Keratinocyte (primary cell): ENCODE data around the gene KCNJ12. TPM values are rescaled to one million over a fixed set of nuclear protein-coding genes. Genes with fewer than 3 reads are reported as not detected.

Source experiments
- DNase-seq: peaks from one replicate; pipeline ENCODE4 v3.0.0-alpha.2; 2011; ENCODE audit warnings: low read depth, missing footprints, low spot score
- FAIRE-seq: peaks from 2 replicates; lab custom pipeline; 2011; peaks lifted over from hg19 to GRCh38; lab: Jason Lieb, UNC
- H2AFZ ChIP-seq: 2 replicates; pipeline ENCODE4 v1.6.0; 2012; ENCODE audit warnings: low read length, control low read depth, inconsistent platforms; ENCODE audit not compliant: control insufficient read depth
- H3K27ac ChIP-seq: 2 replicates; pipeline ENCODE4 v1.5.1; 2011; ENCODE audit warnings: low read length; ENCODE audit not compliant: control insufficient read depth, insufficient read depth
- H3K27me3 ChIP-seq: 3 replicates; pipeline ENCODE4 v1.6.0; 2011; ENCODE audit warnings: low read length; ENCODE audit not compliant: control insufficient read depth, insufficient read depth; ENCODE audit errors: extremely low read depth
- H3K36me3 ChIP-seq, 2 experiments: 2 replicates in 1 of 2; 3 replicates in 1 of 2; pipeline ENCODE4 v1.5.1; 2011; ENCODE audit warnings: low read length in 2 of 2, mild to moderate bottlenecking in 1 of 2; ENCODE audit not compliant: control insufficient read depth in 2 of 2, insufficient read depth in 2 of 2; ENCODE audit errors: extremely low read depth in 1 of 2
- H3K4me1 ChIP-seq: 3 replicates; pipeline ENCODE4 v1.5.1; 2011; ENCODE audit warnings: low read length; ENCODE audit not compliant: control insufficient read depth, insufficient read depth; ENCODE audit errors: extremely low read depth
- H3K4me2 ChIP-seq: 3 replicates; pipeline ENCODE4 v1.6.0; 2011; ENCODE audit warnings: low read depth, low read length; ENCODE audit not compliant: control insufficient read depth, insufficient read depth; ENCODE audit errors: extremely low read depth
- H3K4me3 ChIP-seq, 3 experiments: fragments of 200-600 bp in 1 of 3; sonication (generic) in 1 of 3; 2 replicates in 2 of 3; 3 replicates in 1 of 3; pipeline ENCODE4 v1.5.1; 2011 to 2016; ENCODE audit warnings: low read length in 3 of 3, mild to moderate bottlenecking in 3 of 3, control low read depth in 2 of 3, inconsistent platforms in 1 of 3, low read depth in 1 of 3, mixed read lengths in 1 of 3, mixed run types in 1 of 3, moderate library complexity in 1 of 3; ENCODE audit not compliant: control insufficient read depth in 2 of 3, insufficient read depth in 2 of 3; ENCODE audit errors: extremely low read depth in 1 of 3
- H3K79me2 ChIP-seq: 2 replicates; pipeline ENCODE4 v1.6.0; 2012; ENCODE audit warnings: low read length; ENCODE audit not compliant: control insufficient read depth, insufficient read depth
- H3K9ac ChIP-seq: 3 replicates; pipeline ENCODE4 v1.6.0; 2011; ENCODE audit warnings: low read length; ENCODE audit not compliant: control insufficient read depth, insufficient read depth; ENCODE audit errors: extremely low read depth
- H3K9me1 ChIP-seq: 3 replicates; pipeline ENCODE4 v1.6.0; 2011; ENCODE audit warnings: low read length; ENCODE audit not compliant: control insufficient read depth, insufficient read depth; ENCODE audit errors: extremely low read depth
- H3K9me3 ChIP-seq: 2 replicates; pipeline ENCODE4 v1.5.1; 2012; ENCODE audit warnings: low read depth, low read length; ENCODE audit not compliant: control insufficient read depth
- H4K20me1 ChIP-seq: 3 replicates; pipeline ENCODE4 v1.6.0; 2011; ENCODE audit warnings: low read length; ENCODE audit not compliant: control insufficient read depth, insufficient read depth; ENCODE audit errors: extremely low read depth
- EZH2 ChIP-seq: IDR thresholded peaks from one replicate; pipeline ENCODE4 v1.6.1; 2012; ENCODE audit warnings: inconsistent platforms, mild to moderate bottlenecking, low read length, moderate library complexity
- dilution Hi-C: fragments of 300-500 bp; cut with MboI; formaldehyde crosslinking; loops from one replicate; pipeline ENCODE4 v1.7.0; 2020; ENCODE audit warnings: low sequenced_read_pairs; ENCODE audit not compliant: extremely low pct_ligation_motif_present
- polyA plus RNA-seq, 5 experiments: library from polyadenylated mRNA; depleted of rRNA in 3 of 5; stranded (reverse) in 3 of 5; stranded (forward) in 1 of 5; unstranded in 1 of 5; fragments of >200 nt; gene quantifications; 1 replicate in 1 of 5; 2 replicates in 3 of 5; 3 replicates in 1 of 5; pipeline versions ENCODE4 v1.2.1 to v1.2.3, GENCODE V29; 2011 to 2012; ENCODE audit warnings: missing spikeins in 2 of 5, low read depth in 1 of 5, low replicate concordance in 1 of 5
- TF ChIP-seq, protein P1 (sequence below), 3 experiments: IDR thresholded peaks in 1 of 3; conservative IDR thresholded peaks in 1 of 3; optimal IDR thresholded peaks in 1 of 3; 2 replicates in 2 of 3; 3 replicates in 1 of 3; pipeline versions ENCODE3 to v1.5.1; 2011; ENCODE audit warnings: low read length in 3 of 3, mild to moderate bottlenecking in 3 of 3, moderate library complexity in 2 of 3, control low read depth in 1 of 3, inconsistent platforms in 1 of 3; ENCODE audit not compliant: insufficient read depth in 2 of 3; ENCODE audit errors: extremely low read depth in 1 of 3

Gene KCNJ12
- polyA plus RNA-seq, 1 donor (not counting 4 experiments of a cell fraction or from before 2014, with no cell fraction given), result 0.04 TPM

DNA sequence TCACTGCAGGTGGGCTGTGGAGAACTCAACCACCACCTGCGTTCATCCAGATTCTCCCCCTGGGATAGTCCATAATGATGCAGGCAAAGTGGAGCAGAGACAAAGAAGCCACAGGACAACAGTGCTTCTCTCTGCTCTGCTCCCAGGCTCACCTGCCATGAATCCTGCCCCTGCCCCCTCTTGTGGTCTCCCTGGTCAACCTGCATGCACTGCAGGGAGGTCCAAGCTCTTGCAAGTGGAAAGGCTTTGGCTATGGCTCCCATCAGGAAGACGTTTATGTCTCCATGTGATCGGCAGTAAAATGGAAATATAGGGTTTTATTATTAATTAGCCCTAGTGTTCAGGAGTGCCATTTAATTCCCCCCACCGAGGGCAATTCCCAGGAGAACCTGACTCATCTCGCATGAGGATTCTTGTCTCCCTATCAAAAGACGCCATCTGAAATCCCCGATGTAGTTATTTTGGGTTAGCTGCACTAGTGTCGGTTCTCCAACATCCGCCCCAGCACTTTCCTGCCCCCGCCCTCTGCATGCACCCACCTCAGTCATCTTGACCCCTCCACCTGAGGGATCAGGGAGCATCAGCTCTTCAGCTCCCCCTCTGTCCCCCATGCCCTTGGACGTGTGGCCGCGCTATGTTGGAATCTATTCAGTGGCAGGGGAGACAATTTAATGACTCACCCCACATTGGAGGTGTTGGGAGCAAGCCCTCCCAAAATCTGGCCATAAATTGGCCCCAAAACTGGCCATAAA lies 91.8 kb downstream of the KCNJ12 start:
- no peak for DNase-seq
- Histone ChIP-seq H3K4me3 (no peak overlapping the region), H3K9ac (no peak overlapping the region), H3K9me3 (no peaks in the 10 kb centered on the region), H2AFZ (no peak overlapping the region), H3K27ac (no peak overlapping the region), H3K4me2 (no peak overlapping the region), H3K9me1 (no peaks in the 10 kb centered on the region), H3K27me3 (peaks cover 19% of the 10 kb centered on the region), H3K4me1 (no peaks in the 10 kb centered on the region), H4K20me1 (no peaks in the 10 kb centered on the region), H3K36me3 (no peaks in the 10 kb centered on the region), H3K79me2 (no peaks in the 10 kb centered on the region)
- no peak for FAIRE-seq
- dilution Hi-C loops, result no loop called here
- TF ChIP-seq, protein P1, sequence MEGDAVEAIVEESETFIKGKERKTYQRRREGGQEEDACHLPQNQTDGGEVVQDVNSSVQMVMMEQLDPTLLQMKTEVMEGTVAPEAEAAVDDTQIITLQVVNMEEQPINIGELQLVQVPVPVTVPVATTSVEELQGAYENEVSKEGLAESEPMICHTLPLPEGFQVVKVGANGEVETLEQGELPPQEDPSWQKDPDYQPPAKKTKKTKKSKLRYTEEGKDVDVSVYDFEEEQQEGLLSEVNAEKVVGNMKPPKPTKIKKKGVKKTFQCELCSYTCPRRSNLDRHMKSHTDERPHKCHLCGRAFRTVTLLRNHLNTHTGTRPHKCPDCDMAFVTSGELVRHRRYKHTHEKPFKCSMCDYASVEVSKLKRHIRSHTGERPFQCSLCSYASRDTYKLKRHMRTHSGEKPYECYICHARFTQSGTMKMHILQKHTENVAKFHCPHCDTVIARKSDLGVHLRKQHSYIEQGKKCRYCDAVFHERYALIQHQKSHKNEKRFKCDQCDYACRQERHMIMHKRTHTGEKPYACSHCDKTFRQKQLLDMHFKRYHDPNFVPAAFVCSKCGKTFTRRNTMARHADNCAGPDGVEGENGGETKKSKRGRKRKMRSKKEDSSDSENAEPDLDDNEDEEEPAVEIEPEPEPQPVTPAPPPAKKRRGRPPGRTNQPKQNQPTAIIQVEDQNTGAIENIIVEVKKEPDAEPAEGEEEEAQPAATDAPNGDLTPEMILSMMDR (optimal IDR thresholded peaks at IDR 0.05 in 1 of 3, IDR thresholded peaks at IDR 0.05 in 1 of 3, conservative IDR thresholded peaks at IDR 0.05 in 1 of 3; ENCODE audit: extremely low read depth in 1 of 3, insufficient read depth in 2 of 3, low read length in 3 of 3), result no peak
- no peak for TF ChIP-seq EZH2

Other genes with a start within 250 kb of the KCNJ12 start
- gene DHRS7B, start 249.4 kb upstream of the KCNJ12 start, polyA plus RNA-seq, result 33.8 to 49.8 TPM (median 34.0 TPM) in 3 replicates
- gene TMEM11, start 162.2 kb upstream of the KCNJ12 start, polyA plus RNA-seq, result 38.5 to 58.1 TPM (median 40.1 TPM) in 3 replicates
- 1.5 to 3.3 TPM (median 3.1 TPM) in 3 replicates for gene NATD1, start 122.9 kb upstream of the KCNJ12 start, polyA plus RNA-seq
- gene MAP2K3, start 91.6 kb upstream of the KCNJ12 start, polyA plus RNA-seq, result 19.0 to 70.2 TPM (median 22.4 TPM) in 3 replicates